Activated CD4-positive, alpha-beta T cell treated with anti-CD3 and anti-CD28 coated beads, Interleukin-2, amount 50 U/mL, for 1 hour (primary cell): ENCODE data around the gene LHFPL3.
"Not testable (repeated sequence)": the region's sequence is repeated elsewhere in the genome, so short reads cannot be mapped to it uniquely, and the experiment has no call there.

Experiments
- DNase-seq: peaks from one replicate; pipeline ENCODE4 v3.0.0-alpha.2; 2020

The LHFPL3 gene

GRCh38 chr7:104328296-104328969 lies at the start of gene LHFPL3:
Gene LHFPL3 (plus strand): TSS chr7:104328603.
- no peak for DNase-seq

GRCh38 chr7:104281685-104282084 lies 46.7 kb upstream of the LHFPL3 start:
- not testable (repeated sequence) for DNase-seq

GRCh38 chr7:104286839-104287238 lies 41.6 kb upstream of the LHFPL3 start:
- DNase-seq: no peak

- DNase-seq: no peak
These were observed 40.3 kb upstream of the LHFPL3 start for GRCh38 chr7:104288137-104288536.

- DNase-seq: no peak
These were observed 34.1 kb upstream of the LHFPL3 start for GRCh38 chr7:104294291-104294690.

GRCh38 chr7:104296266-104296665 lies 32.1 kb upstream of the LHFPL3 start:
- no peak for DNase-seq

GRCh38 chr7:104296900-104297299 lies 31.5 kb upstream of the LHFPL3 start:
- no peak for DNase-seq

- DNase-seq: no peak
These were observed 29.1 kb upstream of the LHFPL3 start for GRCh38 chr7:104299323-104299722.

- no peak for DNase-seq
These were observed 28.6 kb upstream of the LHFPL3 start for GRCh38 chr7:104299777-104300176.

- DNase-seq: no peak
These were observed 21.6 kb upstream of the LHFPL3 start for GRCh38 chr7:104306793-104307192.

- no peak for DNase-seq
These were observed 10.3 kb upstream of the LHFPL3 start for GRCh38 chr7:104317948-104318629.

- no peak for DNase-seq
These were observed 869 bp upstream of the LHFPL3 start for GRCh38 chr7:104327534-104327933.

GRCh38 chr7:104327938-104328295 lies 486 bp upstream of the LHFPL3 start:
- DNase-seq: no peak

GRCh38 chr7:104328970-104329825 lies 795 bp downstream of the LHFPL3 start:
- no peak for DNase-seq

- no peak for DNase-seq
These were observed 13.1 kb downstream of the LHFPL3 start for GRCh38 chr7:104341546-104341945.

GRCh38 chr7:104352736-104353135 lies 24.3 kb downstream of the LHFPL3 start:
- no peak for DNase-seq

- no peak for DNase-seq
These were observed 28.8 kb downstream of the LHFPL3 start for GRCh38 chr7:104357166-104357565.

GRCh38 chr7:104358446-104359132 lies 30.2 kb downstream of the LHFPL3 start:
- no peak for DNase-seq

GRCh38 chr7:104362756-104363155 lies 34.4 kb downstream of the LHFPL3 start:
- DNase-seq: no peak

GRCh38 chr7:104363355-104363754 lies 35.0 kb downstream of the LHFPL3 start:
- no peak for DNase-seq

GRCh38 chr7:104366390-104366789 lies 38.0 kb downstream of the LHFPL3 start:
- no peak for DNase-seq

GRCh38 chr7:104367926-104368325 lies 39.5 kb downstream of the LHFPL3 start:
- DNase-seq: no peak
